HCT116 (cell line): Measurements from ENCODE around the gene RASSF5.

Source experiments
- CEBPB ChIP-seq: IDR thresholded peaks from 2 replicates; pipeline ENCODE4 v1.6.1; 2012; ENCODE audit warnings: low read depth
- EGR1 ChIP-seq: IDR thresholded peaks from 2 replicates; pipeline ENCODE4 v1.6.1; 2012; ENCODE audit warnings: low read depth
- EZH2 ChIP-seq: fragments of 200-600 bp; sonication (generic); IDR thresholded peaks from 2 replicates; pipeline ENCODE4 v1.6.1; 2017; ENCODE audit warnings: antibody characterized with exemption, mixed run types
- EZH2phosphoT487 ChIP-seq: fragments of 200-600 bp; IDR thresholded peaks from 2 replicates; pipeline ENCODE4 v1.6.1; 2018; ENCODE audit warnings: antibody characterized with exemption, borderline replicate concordance
- JUND ChIP-seq: IDR thresholded peaks from 2 replicates; pipeline ENCODE4 v1.6.1; 2012
- POLR2A ChIP-seq: IDR thresholded peaks from 2 replicates; pipeline ENCODE4 v1.7.0; 2011; ENCODE audit warnings: borderline replicate concordance; ENCODE audit not compliant: insufficient read depth, insufficient read length; ENCODE audit errors: extremely low read depth
- POLR2AphosphoS5 ChIP-seq: IDR thresholded peaks from 2 replicates; pipeline ENCODE4 v1.6.1; 2011; ENCODE audit warnings: mild to moderate bottlenecking, low read depth, low read length, moderate library complexity
- SIN3A ChIP-seq: IDR thresholded peaks from 2 replicates; pipeline ENCODE4 v1.6.1; 2012; ENCODE audit warnings: low read depth
- SP1 ChIP-seq: IDR thresholded peaks from 2 replicates; pipeline ENCODE4 v1.6.1; 2012; ENCODE audit warnings: low read depth
- SRF ChIP-seq: IDR thresholded peaks from 2 replicates; pipeline ENCODE4 v1.6.1; 2012; ENCODE audit warnings: low read depth
- YY1 ChIP-seq: IDR thresholded peaks from 2 replicates; pipeline ENCODE4 v1.6.1; 2011; ENCODE audit warnings: low read length, low read depth, moderate library complexity, mild to moderate bottlenecking; ENCODE audit not compliant: insufficient replicate concordance; ENCODE audit errors: extremely low read depth
- ZNF274 ChIP-seq: fragments of 200-500 bp; sonication (Bioruptor generic); IDR thresholded peaks from 2 replicates; pipeline ENCODE4 v1.6.1; 2014; ENCODE audit warnings: mild to moderate bottlenecking, low read depth, low read length, inconsistent platforms
- TF ChIP-seq, protein P1 (sequence below), 3 experiments: fragments of 200-600 bp in 1 of 3; sonication (generic) in 1 of 3; IDR thresholded peaks in 2 of 3; conservative IDR thresholded peaks in 1 of 3; 2 replicates each; pipeline ENCODE4 v1.5.1; 2012 to 2017; ENCODE audit warnings: low read depth in 2 of 3, low read length in 2 of 3, antibody characterized with exemption in 1 of 3, borderline replicate concordance in 1 of 3, control low read depth in 1 of 3, mild to moderate bottlenecking in 1 of 3, mixed read lengths in 1 of 3, mixed run types in 1 of 3, moderate library complexity in 1 of 3; ENCODE audit not compliant: insufficient read depth in 1 of 3
- TF ChIP-seq, protein P2 (sequence below): IDR thresholded peaks from 2 replicates; pipeline ENCODE4 v1.6.1; 2012; ENCODE audit warnings: low read depth

DNA sequence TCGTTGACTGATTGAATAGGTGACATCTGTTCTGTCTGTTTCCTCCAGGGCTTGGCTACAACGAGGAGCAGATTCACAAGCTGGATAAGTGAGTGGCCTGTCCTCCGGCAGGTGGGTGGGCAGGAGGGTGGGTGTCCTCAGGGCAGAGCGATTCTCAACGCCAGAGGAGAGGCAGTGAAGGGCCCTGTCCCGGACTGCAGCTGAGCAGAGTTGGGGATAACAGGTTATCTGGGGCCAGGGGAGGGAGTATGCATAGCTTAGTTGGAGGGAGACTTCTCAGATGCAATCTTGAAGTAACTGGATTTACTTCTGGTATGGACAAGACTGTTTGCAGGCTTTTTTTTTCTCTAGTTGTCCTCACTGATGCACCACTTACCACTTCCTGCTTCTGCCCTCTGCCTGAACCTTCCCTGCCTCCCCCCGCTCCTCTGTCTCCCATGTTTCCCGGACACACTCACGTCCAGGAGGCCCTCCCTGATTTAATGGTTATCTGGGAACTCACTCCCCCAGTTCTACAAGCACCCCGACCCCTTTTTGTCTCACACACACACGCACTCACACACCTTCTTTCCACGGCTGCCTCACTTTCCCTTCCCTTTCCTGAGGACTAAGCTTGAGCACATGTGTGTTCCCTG is 16.4 kb upstream of the RASSF5 start:
- no peak for TF ChIP-seq POLR2A
- no peak for TF ChIP-seq SRF
- no peak for TF ChIP-seq POLR2AphosphoS5
- TF ChIP-seq CEBPB, result no peak
- TF ChIP-seq, protein P1, sequence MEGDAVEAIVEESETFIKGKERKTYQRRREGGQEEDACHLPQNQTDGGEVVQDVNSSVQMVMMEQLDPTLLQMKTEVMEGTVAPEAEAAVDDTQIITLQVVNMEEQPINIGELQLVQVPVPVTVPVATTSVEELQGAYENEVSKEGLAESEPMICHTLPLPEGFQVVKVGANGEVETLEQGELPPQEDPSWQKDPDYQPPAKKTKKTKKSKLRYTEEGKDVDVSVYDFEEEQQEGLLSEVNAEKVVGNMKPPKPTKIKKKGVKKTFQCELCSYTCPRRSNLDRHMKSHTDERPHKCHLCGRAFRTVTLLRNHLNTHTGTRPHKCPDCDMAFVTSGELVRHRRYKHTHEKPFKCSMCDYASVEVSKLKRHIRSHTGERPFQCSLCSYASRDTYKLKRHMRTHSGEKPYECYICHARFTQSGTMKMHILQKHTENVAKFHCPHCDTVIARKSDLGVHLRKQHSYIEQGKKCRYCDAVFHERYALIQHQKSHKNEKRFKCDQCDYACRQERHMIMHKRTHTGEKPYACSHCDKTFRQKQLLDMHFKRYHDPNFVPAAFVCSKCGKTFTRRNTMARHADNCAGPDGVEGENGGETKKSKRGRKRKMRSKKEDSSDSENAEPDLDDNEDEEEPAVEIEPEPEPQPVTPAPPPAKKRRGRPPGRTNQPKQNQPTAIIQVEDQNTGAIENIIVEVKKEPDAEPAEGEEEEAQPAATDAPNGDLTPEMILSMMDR (IDR thresholded peaks at IDR 0.05 in 2 of 3, conservative IDR thresholded peaks at IDR 0.05 in 1 of 3; ENCODE audit: borderline replicate concordance in 1 of 3, insufficient read depth in 1 of 3, low read depth in 2 of 3, low read length in 2 of 3), result no peak
- TF ChIP-seq ZNF274, result no peak
- no peak for TF ChIP-seq SIN3A
- no peak for TF ChIP-seq JUND
- TF ChIP-seq SP1, result no peak
- TF ChIP-seq EGR1, result no peak
- TF ChIP-seq YY1, result no peak
- TF ChIP-seq, protein P2, sequence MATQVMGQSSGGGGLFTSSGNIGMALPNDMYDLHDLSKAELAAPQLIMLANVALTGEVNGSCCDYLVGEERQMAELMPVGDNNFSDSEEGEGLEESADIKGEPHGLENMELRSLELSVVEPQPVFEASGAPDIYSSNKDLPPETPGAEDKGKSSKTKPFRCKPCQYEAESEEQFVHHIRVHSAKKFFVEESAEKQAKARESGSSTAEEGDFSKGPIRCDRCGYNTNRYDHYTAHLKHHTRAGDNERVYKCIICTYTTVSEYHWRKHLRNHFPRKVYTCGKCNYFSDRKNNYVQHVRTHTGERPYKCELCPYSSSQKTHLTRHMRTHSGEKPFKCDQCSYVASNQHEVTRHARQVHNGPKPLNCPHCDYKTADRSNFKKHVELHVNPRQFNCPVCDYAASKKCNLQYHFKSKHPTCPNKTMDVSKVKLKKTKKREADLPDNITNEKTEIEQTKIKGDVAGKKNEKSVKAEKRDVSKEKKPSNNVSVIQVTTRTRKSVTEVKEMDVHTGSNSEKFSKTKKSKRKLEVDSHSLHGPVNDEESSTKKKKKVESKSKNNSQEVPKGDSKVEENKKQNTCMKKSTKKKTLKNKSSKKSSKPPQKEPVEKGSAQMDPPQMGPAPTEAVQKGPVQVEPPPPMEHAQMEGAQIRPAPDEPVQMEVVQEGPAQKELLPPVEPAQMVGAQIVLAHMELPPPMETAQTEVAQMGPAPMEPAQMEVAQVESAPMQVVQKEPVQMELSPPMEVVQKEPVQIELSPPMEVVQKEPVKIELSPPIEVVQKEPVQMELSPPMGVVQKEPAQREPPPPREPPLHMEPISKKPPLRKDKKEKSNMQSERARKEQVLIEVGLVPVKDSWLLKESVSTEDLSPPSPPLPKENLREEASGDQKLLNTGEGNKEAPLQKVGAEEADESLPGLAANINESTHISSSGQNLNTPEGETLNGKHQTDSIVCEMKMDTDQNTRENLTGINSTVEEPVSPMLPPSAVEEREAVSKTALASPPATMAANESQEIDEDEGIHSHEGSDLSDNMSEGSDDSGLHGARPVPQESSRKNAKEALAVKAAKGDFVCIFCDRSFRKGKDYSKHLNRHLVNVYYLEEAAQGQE, result no peak
- TF ChIP-seq EZH2, result no peak
- TF ChIP-seq EZH2phosphoT487, result no peak
